GM23338 (cell line): ENCODE measurements around the gene MLLT1. TPM values are rescaled to one million over a fixed set of nuclear protein-coding genes. Genes with fewer than 3 reads are reported as not detected.

ENCODE experiments used
- ATAC-seq: fragments of 200-7000 bp; cut with Tn5 transposase; 3 replicates; pipeline ENCODE4 v1.9.1; 2020
- DNase-seq: peaks from one replicate; pipeline ENCODE4 v3.0.0-alpha.2; 2015; ENCODE audit warnings: low spot score
- H2AFZ ChIP-seq: fragments of 200-600 bp; sonication (generic); 2 replicates; pipeline ENCODE4 v1.8.0; 2016; ENCODE audit warnings: antibody characterized with exemption, mild to moderate bottlenecking, moderate library complexity
- H3F3A ChIP-seq: fragments of 200-600 bp; sonication (generic); replicated peaks from 2 replicates; pipeline ENCODE4 v1.8.0; 2017; ENCODE audit warnings: antibody characterized with exemption, mixed run types, low read depth
- H3K27ac ChIP-seq: fragments of 200-600 bp; sonication (generic); 2 replicates; pipeline ENCODE4 v1.6.1; 2016; ENCODE audit warnings: low read depth
- H3K27me3 ChIP-seq: fragments of 200-600 bp; sonication (generic); 2 replicates; pipeline ENCODE4 v1.8.0; 2016; ENCODE audit warnings: mild to moderate bottlenecking, mixed run types, moderate library complexity; ENCODE audit not compliant: insufficient read depth
- H3K36me3 ChIP-seq: fragments of 200-600 bp; sonication (generic); 2 replicates; pipeline ENCODE4 v1.8.0; 2016; ENCODE audit warnings: mild to moderate bottlenecking; ENCODE audit not compliant: insufficient read depth
- H3K4me1 ChIP-seq: fragments of 200-600 bp; sonication (generic); 2 replicates; pipeline ENCODE4 v1.8.0; 2016; ENCODE audit warnings: mild to moderate bottlenecking, moderate library complexity; ENCODE audit not compliant: insufficient read depth
- H3K4me2 ChIP-seq: fragments of 200-600 bp; sonication (generic); 2 replicates; pipeline ENCODE4 v1.7.1; 2017; ENCODE audit warnings: mixed run types
- H3K4me3 ChIP-seq: fragments of 200-600 bp; sonication (generic); 2 replicates; pipeline ENCODE4 v1.6.1; 2016; ENCODE audit warnings: mixed run types
- H3K79me2 ChIP-seq: fragments of 200-600 bp; sonication (generic); replicated peaks from 2 replicates; pipeline ENCODE4 v1.8.0; 2017; ENCODE audit warnings: mild to moderate bottlenecking; ENCODE audit not compliant: insufficient read depth
- H3K9me2 ChIP-seq: fragments of 200-600 bp; sonication (generic); 2 replicates; pipeline ENCODE4 v1.8.0; 2017; ENCODE audit not compliant: insufficient read depth
- H4K20me1 ChIP-seq: fragments of 200-600 bp; sonication (generic); replicated peaks from 2 replicates; pipeline ENCODE4 v1.8.0; 2017; ENCODE audit warnings: mild to moderate bottlenecking; ENCODE audit not compliant: insufficient read depth
- H3K27ac Mint-ChIP-seq: 2 replicates; pipeline ENCODE4 v1.8.0; 2020; ENCODE audit warnings: inconsistent platforms, mild to moderate bottlenecking, moderate library complexity, mixed read lengths
- H3K27me3 Mint-ChIP-seq: 3 replicates; pipeline ENCODE4 v1.8.0; 2022; ENCODE audit warnings: low read depth, mild to moderate bottlenecking, moderate library complexity, mixed read lengths, inconsistent platforms; ENCODE audit not compliant: insufficient read depth, poor library complexity
- H3K36me3 Mint-ChIP-seq: 3 replicates; pipeline ENCODE4 v1.8.0; 2021; ENCODE audit warnings: low read depth, mild to moderate bottlenecking, inconsistent platforms, moderate library complexity, mixed read lengths
- H3K4me1 Mint-ChIP-seq: 3 replicates; pipeline ENCODE4 v1.8.0; 2020; ENCODE audit warnings: mild to moderate bottlenecking, inconsistent platforms, mixed read lengths
- H3K4me3 Mint-ChIP-seq: 3 replicates; pipeline ENCODE4 v1.8.0; 2021; ENCODE audit warnings: moderate library complexity, mild to moderate bottlenecking, inconsistent platforms, mixed read lengths
- H3K9me3 Mint-ChIP-seq: 3 replicates; pipeline ENCODE4 v1.8.0; 2020; ENCODE audit warnings: moderate library complexity, mild to moderate bottlenecking, inconsistent platforms, mixed read lengths
- JUNB ChIP-seq: IDR thresholded peaks from one replicate; pipeline ENCODE4 v1.6.1; 2016; ENCODE audit warnings: antibody characterized with exemption; ENCODE audit not compliant: unreplicated experiment
- NANOG ChIP-seq: IDR thresholded peaks from 2 replicates; pipeline ENCODE4 v1.6.1; 2016; ENCODE audit warnings: antibody characterized with exemption, borderline replicate concordance
- POLR2AphosphoS5 ChIP-seq: IDR thresholded peaks from 2 replicates; pipeline ENCODE4 v1.6.1; 2016; ENCODE audit warnings: antibody characterized with exemption, low read depth
- ZNF114 ChIP-seq: fragments of 250-450 bp; sonication (Bioruptor Pico); IDR thresholded peaks from 2 replicates; pipeline ENCODE4 v1.5.0; 2020; ENCODE audit warnings: mild to moderate bottlenecking, moderate library complexity
- ZNF331 ChIP-seq: fragments of 250-450 bp; sonication (Bioruptor Pico); IDR thresholded peaks from 2 replicates; pipeline ENCODE4 v1.5.0; 2020; ENCODE audit warnings: low read depth, mild to moderate bottlenecking, moderate library complexity
- polyA plus RNA-seq: library from polyadenylated mRNA; unstranded; fragments of >200 nt; fragmentation: Nextera tagmentation; extraction: Ambion mirVana; gene quantifications from 2 replicates; pipeline ENCODE4 v1.2.1, GENCODE V29; 2016
- total RNA-seq: library from RNA; depleted of rRNA; stranded (reverse); fragments of >200 nt; shearing (Covaris generic); gene quantifications from 2 replicates; pipeline ENCODE4 v1.2.3, GENCODE V29; 2014
- TF ChIP-seq, protein P1 (sequence below), 2 experiments: fragments of 200-600 bp in 1 of 2; sonication (generic) in 1 of 2; conservative IDR thresholded peaks; 2 replicates each; pipeline versions ENCODE4 v1.5.1 to v1.6.1; 2016 to 2017; ENCODE audit warnings: antibody characterized with exemption in 2 of 2, low read depth in 2 of 2, mild to moderate bottlenecking in 2 of 2, moderate library complexity in 1 of 2
- TF ChIP-seq, protein P2 (sequence below): IDR thresholded peaks from one replicate; pipeline ENCODE4 v1.6.1; 2018; ENCODE audit warnings: antibody characterized with exemption; ENCODE audit not compliant: unreplicated experiment
- TF ChIP-seq, protein P3 (sequence below): fragments of 250-450 bp; sonication (Bioruptor Pico); IDR thresholded peaks from 2 replicates; pipeline ENCODE4 v1.5.0; 2020; ENCODE audit warnings: mild to moderate bottlenecking, moderate library complexity

The MLLT1 gene
- total and polyA plus RNA-seq, 2 experiments from 2014 or later, result 17.8 to 23.4 TPM

DNA sequence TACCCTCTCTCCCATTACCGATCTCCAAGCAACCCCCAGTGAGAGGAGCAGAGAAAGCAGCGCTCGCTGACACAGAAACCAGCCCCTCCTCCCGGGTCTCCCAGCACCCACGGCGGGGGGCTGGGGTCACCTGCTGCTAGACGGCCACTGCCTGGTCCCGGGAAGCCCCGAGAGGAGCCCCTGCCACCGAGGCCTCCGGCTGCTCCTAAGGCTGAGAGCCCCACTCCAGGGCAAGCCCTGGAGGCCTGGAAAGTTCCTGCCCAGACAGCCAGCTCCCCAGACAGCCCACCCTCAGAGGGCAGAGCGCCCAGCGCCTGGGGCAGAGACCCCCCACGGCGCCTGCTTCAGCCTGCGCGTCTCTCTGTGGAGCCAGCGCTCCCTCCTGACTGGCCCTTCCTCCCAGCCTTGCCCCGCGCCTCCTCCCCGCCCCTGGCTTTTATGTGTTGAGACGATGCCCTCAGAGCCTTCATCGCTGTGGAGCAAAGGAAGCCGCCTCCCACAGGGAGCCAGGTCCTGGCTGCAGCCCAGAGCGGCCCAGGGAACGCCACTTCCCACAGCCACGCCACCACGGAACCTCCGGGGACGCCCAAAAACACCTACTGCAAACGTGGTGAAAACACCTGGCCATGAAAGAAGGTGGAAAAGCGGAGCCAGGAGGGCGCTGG lies 51.1 kb downstream of the MLLT1 start:
- ATAC-seq (peak; percentile 59), DNase-seq (no peak)
- no peaks in the 10 kb centered on the region for H3K9me2 ChIP-seq
- no peaks in the 10 kb centered on the region; the same call in 1 of the 2 replicates for H3K36me3 ChIP-seq
- H3K4me1 Mint-ChIP-seq, result peaks cover 10% of the 10 kb centered on the region
- H3K27me3 ChIP-seq, result no peaks in the 10 kb centered on the region
- no peak overlapping the region for H3K4me3 Mint-ChIP-seq
- no peak overlapping the region for H3K4me3 ChIP-seq
- H3F3A ChIP-seq, result no peaks in the 10 kb centered on the region
- TF ChIP-seq POLR2AphosphoS5 (no peak), ZNF331 (no peak), ZNF114 (CRISPR knock-in tag) (no peak), NANOG (no peak), JUNB (no peak)
- TF ChIP-seq, protein P1, sequence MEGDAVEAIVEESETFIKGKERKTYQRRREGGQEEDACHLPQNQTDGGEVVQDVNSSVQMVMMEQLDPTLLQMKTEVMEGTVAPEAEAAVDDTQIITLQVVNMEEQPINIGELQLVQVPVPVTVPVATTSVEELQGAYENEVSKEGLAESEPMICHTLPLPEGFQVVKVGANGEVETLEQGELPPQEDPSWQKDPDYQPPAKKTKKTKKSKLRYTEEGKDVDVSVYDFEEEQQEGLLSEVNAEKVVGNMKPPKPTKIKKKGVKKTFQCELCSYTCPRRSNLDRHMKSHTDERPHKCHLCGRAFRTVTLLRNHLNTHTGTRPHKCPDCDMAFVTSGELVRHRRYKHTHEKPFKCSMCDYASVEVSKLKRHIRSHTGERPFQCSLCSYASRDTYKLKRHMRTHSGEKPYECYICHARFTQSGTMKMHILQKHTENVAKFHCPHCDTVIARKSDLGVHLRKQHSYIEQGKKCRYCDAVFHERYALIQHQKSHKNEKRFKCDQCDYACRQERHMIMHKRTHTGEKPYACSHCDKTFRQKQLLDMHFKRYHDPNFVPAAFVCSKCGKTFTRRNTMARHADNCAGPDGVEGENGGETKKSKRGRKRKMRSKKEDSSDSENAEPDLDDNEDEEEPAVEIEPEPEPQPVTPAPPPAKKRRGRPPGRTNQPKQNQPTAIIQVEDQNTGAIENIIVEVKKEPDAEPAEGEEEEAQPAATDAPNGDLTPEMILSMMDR (conservative IDR thresholded peaks at IDR 0.05; ENCODE audit: low read depth in 2 of 2), result no peak
- TF ChIP-seq, protein P2, sequence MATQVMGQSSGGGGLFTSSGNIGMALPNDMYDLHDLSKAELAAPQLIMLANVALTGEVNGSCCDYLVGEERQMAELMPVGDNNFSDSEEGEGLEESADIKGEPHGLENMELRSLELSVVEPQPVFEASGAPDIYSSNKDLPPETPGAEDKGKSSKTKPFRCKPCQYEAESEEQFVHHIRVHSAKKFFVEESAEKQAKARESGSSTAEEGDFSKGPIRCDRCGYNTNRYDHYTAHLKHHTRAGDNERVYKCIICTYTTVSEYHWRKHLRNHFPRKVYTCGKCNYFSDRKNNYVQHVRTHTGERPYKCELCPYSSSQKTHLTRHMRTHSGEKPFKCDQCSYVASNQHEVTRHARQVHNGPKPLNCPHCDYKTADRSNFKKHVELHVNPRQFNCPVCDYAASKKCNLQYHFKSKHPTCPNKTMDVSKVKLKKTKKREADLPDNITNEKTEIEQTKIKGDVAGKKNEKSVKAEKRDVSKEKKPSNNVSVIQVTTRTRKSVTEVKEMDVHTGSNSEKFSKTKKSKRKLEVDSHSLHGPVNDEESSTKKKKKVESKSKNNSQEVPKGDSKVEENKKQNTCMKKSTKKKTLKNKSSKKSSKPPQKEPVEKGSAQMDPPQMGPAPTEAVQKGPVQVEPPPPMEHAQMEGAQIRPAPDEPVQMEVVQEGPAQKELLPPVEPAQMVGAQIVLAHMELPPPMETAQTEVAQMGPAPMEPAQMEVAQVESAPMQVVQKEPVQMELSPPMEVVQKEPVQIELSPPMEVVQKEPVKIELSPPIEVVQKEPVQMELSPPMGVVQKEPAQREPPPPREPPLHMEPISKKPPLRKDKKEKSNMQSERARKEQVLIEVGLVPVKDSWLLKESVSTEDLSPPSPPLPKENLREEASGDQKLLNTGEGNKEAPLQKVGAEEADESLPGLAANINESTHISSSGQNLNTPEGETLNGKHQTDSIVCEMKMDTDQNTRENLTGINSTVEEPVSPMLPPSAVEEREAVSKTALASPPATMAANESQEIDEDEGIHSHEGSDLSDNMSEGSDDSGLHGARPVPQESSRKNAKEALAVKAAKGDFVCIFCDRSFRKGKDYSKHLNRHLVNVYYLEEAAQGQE, result no peak
- TF ChIP-seq, protein P3, sequence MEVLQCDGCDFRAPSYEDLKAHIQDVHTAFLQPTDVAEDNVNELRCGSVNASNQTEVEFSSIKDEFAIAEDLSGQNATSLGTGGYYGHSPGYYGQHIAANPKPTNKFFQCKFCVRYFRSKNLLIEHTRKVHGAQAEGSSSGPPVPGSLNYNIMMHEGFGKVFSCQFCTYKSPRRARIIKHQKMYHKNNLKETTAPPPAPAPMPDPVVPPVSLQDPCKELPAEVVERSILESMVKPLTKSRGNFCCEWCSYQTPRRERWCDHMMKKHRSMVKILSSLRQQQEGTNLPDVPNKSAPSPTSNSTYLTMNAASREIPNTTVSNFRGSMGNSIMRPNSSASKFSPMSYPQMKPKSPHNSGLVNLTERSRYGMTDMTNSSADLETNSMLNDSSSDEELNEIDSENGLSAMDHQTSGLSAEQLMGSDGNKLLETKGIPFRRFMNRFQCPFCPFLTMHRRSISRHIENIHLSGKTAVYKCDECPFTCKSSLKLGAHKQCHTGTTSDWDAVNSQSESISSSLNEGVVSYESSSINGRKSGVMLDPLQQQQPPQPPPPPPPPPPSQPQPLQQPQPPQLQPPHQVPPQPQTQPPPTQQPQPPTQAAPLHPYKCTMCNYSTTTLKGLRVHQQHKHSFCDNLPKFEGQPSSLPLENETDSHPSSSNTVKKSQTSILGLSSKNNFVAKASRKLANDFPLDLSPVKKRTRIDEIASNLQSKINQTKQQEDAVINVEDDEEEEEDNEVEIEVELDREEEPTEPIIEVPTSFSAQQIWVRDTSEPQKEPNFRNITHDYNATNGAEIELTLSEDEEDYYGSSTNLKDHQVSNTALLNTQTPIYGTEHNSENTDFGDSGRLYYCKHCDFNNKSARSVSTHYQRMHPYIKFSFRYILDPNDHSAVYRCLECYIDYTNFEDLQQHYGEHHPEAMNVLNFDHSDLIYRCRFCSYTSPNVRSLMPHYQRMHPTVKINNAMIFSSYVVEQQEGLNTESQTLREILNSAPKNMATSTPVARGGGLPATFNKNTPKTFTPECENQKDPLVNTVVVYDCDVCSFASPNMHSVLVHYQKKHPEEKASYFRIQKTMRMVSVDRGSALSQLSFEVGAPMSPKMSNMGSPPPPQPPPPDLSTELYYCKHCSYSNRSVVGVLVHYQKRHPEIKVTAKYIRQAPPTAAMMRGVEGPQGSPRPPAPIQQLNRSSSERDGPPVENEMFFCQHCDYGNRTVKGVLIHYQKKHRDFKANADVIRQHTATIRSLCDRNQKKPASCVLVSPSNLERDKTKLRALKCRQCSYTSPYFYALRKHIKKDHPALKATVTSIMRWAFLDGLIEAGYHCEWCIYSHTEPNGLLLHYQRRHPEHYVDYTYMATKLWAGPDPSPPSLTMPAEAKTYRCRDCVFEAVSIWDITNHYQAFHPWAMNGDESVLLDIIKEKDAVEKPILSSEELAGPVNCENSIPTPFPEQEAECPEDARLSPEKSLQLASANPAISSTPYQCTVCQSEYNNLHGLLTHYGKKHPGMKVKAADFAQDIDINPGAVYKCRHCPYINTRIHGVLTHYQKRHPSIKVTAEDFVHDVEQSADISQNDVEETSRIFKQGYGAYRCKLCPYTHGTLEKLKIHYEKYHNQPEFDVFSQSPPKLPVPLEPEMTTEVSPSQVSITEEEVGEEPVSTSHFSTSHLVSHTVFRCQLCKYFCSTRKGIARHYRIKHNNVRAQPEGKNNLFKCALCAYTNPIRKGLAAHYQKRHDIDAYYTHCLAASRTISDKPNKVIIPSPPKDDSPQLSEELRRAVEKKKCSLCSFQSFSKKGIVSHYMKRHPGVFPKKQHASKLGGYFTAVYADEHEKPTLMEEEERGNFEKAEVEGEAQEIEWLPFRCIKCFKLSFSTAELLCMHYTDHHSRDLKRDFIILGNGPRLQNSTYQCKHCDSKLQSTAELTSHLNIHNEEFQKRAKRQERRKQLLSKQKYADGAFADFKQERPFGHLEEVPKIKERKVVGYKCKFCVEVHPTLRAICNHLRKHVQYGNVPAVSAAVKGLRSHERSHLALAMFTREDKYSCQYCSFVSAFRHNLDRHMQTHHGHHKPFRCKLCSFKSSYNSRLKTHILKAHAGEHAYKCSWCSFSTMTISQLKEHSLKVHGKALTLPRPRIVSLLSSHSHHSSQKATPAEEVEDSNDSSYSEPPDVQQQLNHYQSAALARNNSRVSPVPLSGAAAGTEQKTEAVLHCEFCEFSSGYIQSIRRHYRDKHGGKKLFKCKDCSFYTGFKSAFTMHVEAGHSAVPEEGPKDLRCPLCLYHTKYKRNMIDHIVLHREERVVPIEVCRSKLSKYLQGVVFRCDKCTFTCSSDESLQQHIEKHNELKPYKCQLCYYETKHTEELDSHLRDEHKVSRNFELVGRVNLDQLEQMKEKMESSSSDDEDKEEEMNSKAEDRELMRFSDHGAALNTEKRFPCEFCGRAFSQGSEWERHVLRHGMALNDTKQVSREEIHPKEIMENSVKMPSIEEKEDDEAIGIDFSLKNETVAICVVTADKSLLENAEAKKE (CRISPR knock-in tag), result no peak
- peak overlapping the region; percentile 89 for H3K27ac Mint-ChIP-seq
- H3K4me2 ChIP-seq, result no peak overlapping the region
- no peak overlapping the region for H3K27ac ChIP-seq
- peaks cover 16% of the 10 kb centered on the region for H4K20me1 ChIP-seq
- no peak overlapping the region for H2AFZ ChIP-seq
- H3K4me1 ChIP-seq, result no peaks in the 10 kb centered on the region
- peaks cover 11% of the 10 kb centered on the region for H3K27me3 Mint-ChIP-seq
- no peaks in the 10 kb centered on the region; the same call in 1 of the 3 replicates for H3K9me3 Mint-ChIP-seq
- peaks cover 21% of the 10 kb centered on the region for H3K36me3 Mint-ChIP-seq
- H3K79me2 ChIP-seq, result peaks cover 50% of the 10 kb centered on the region
